Measurements from ENCODE around the gene TMEM91.
"Not testable (repeated sequence)": the region's sequence is repeated elsewhere in the genome, so short reads cannot be mapped to it uniquely, and the experiment has no call there.

TMEM91 gene

DNA sequence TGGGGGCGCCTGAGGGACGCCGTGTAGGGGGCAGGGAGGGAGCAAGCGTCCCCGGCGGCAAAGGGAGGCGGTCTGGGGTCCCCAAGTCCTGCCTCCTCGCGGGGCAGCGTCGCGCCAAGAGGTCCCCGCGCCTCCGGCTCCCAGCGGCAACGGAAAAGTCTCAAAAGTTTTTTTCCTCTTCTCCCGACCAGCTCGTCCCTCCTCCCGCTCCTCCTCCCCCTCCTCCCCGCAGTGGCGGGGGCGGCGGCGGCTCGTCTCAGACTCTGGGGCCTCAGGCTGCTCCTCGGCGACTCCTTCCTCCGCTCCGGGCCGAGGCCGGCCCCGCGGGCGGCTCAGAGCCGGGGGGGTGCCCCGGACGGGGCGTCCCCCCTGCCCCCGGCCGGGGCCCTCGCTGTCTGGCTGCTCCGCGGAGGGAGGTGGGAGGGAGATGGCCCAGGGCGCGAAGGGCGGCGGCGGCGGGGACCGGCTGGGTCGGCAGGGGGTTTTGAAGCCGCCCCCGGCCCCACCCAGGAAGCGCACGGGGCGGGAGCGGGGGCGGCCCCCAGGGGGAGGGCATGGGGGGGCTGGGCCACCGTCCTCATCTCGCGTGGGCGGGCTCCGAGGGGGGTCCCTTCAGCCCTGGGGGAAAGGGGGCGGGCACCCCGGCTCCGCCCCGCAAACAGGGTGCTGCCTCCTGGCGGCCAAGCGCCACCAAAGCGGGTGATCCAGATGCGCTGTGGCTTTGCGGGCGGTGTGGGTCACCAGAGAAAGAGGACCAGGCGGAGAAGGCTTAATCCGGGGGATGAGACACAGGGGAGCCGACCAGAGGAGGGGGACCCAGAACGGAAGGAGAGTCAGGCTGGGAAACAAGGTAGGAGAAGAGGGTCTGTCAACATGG, 22.6 kb upstream of the TMEM91 start, which contains the start of gene TGFB1:
TSS of gene TGFB1 (minus strand) at position 457 of the 877 bp plus-strand sequence. CDS start 878 bp downstream, outside the sequence.
- DNase-seq (ENCODE audit: low read depth) = peak; percentile 72

- no peak for DNase-seq (ENCODE audit: low read depth)
These were observed 21.9 kb upstream of the TMEM91 start for GRCh38 chr19:41354343-41354953.

DNA sequence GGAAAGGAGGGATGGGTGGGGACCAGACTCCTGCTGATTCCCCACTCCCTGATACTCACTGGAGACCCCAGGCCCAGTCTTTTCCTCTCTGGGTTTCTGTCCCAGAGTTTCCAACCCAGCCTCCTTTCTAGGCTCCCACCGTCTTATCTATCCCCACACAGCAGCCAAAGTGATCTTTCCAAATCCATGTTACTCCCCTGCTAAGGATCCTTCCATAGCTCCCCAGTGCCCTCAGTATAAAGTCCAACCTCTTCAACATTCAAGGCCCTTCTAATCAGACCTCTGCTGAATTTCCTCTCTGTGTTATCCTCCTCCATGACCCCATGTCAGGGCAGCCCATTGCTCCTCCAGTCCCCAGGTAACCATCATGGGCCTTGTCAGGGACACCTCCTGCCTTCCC, 21.3 kb upstream of the TMEM91 start:
- no peak for DNase-seq (ENCODE audit: low read depth)

- DNase-seq (ENCODE audit: low read depth) = no peak
These were observed 20.5 kb upstream of the TMEM91 start for GRCh38 chr19:41355802-41356201.

GRCh38 chr19:41356984-41357739, 19.2 kb upstream of the TMEM91 start:
- no peak for DNase-seq (ENCODE audit: low read depth)

DNA sequence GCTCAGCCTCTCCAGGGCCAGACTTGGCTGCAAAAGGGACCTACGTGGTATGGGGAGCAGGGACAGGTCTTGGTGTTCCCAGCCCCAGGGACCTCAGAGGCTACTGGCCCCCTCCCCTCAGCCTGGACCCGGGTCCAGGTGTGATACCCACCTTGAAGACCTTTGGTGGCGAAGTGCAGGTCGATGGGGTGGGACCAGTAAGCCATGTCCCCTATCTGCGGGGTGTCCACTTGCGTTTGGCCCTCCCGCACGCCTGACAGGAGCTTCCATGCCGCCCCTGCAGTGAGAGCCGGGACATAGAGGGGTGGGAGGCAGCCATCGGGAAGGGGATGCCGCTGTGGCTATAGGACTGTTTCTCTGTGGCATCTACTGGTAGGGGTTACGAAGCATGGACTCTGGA, 18.6 kb upstream of the TMEM91 start:
- no peak for DNase-seq (ENCODE audit: low read depth)

DNA sequence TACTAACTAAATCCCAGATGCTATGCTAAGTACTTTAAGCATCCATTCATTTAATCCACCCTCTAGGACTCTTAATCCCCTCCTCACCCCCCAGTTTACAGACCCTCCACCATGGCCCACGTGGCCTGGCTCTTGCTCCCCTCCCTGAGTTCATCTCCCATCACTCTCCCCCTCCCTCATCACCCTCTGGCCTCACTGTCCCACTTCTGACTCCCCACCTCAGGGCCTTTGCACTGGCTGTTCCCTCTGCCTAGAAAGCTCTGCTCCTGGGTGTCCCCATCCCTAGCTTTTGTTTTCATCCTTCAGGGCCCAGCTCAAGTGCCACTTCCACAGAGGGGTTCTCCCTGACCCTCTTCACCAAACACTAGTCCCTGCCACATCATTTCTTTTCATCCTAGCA, 16.6 kb upstream of the TMEM91 start:
- no peak for DNase-seq (ENCODE audit: low read depth)

GRCh38 chr19:41362143-41362847, 14.0 kb upstream of the TMEM91 start:
- DNase-seq (ENCODE audit: low read depth) = no peak

GRCh38 chr19:41363371-41363752, 13.0 kb upstream of the TMEM91 start:
- no peak for DNase-seq (ENCODE audit: low read depth)

DNA sequence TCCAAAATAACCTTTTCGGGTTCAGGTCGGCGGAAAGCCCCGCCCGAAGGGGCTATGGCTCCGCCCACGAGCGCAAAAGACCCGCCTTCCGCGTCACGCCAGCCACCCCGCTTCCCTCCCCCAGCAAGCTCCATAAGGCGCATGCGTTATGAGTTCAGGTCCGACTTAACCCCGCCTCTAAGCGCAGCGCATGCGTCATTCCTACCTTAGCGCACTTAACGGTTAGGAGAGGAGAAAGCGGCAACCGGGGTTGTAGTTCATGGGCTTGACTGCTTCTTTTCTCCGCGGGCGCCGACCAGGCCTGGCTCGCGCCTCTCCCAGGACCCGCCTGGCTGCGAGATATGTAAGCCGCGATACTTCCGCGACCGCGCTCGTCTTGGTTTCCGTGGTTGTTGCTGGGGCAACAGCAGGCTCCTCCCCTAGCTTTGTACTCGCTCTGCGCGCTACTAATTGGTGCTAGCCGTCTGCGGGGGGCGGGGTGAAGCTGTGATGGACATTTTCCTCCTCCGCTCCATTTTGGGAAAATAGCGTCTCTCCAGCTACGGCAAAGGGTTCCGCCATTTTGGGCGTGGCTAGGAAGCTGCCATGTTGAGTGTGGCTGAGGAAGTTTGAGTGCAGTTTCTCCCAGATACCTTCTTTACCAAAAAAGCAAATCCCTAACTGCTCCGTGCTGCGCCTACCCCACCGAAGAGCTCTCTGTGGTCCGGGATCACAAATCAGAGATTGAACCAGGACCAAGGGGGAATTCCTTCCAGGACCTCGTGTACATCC, 12.4 kb upstream of the TMEM91 start, which contains the start of gene B9D2:
TSS of gene B9D2 (minus strand) at position 397 of the 771 bp plus-strand sequence. CDS start 630 bp downstream, outside the sequence.
- DNase-seq (ENCODE audit: low read depth) = peak; percentile 87

GRCh38 chr19:41364524-41365391, 11.6 kb upstream of the TMEM91 start:
- DNase-seq (ENCODE audit: low read depth) = no peak

GRCh38 chr19:41366089-41366488, 10.2 kb upstream of the TMEM91 start:
- no peak for DNase-seq (ENCODE audit: low read depth)

DNA sequence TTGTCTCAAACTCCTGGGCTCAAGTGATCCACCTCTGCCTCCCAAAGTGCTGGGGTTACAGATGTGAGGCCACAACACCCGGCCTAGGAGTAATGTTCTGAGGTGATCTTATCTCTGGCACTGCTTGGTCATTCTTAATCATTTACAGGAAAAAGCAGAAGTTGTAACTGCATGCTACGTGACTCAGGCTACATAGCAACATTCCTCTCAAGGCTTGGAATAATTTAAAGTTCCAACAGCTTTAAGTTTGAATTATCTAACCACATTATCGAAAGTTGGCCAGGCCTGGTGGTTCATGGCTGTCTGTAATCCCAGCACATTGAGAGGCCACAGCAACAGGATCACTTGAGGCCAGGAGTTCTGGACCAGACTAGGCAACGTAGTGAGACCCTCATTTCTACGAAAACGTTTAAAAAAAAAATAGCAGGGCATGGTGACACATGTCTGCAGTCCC, 8.5 kb upstream of the TMEM91 start:
- no peak for DNase-seq (ENCODE audit: low read depth)

DNA sequence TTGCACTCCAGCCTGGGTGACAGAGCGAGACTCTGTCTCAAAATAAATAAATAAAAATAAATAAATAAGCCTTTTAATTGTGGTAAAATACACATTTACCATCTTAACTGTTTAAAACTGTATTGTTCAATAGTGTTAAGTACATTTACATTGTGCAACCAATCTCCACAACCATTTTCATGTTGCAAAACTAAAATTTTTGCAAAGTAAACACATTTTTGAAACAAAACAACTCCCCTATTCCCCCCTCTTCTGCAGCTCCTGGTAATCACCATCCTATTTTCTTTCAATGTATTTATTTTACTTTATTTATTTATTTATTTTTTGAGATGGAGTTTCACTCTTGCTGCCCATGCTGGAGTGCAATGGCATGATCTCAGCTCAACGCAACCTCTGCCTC, 6.6 kb upstream of the TMEM91 start:
- no peak for DNase-seq (ENCODE audit: low read depth)

DNA sequence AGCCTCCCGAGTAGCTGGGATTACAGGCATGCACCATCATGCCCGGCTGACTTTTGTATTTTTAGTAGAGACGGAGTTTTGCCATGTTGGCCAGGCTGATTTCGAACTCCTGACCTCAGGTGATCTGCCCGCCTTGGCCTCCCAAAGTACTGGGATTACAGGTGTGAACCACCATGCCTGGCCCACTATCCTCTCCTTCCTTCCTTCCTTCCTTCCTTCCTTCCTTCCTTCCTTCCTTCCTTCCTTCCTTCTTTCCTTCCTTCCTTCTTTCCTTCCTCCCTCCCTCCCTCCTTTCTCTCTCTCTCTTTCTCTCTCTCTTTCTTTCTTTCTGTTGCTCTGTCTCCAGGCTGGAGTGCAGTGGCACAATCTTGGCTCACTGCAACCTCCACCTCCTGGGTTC, 5.2 kb upstream of the TMEM91 start:
- not testable (repeated sequence) for DNase-seq (ENCODE audit: low read depth)

DNA sequence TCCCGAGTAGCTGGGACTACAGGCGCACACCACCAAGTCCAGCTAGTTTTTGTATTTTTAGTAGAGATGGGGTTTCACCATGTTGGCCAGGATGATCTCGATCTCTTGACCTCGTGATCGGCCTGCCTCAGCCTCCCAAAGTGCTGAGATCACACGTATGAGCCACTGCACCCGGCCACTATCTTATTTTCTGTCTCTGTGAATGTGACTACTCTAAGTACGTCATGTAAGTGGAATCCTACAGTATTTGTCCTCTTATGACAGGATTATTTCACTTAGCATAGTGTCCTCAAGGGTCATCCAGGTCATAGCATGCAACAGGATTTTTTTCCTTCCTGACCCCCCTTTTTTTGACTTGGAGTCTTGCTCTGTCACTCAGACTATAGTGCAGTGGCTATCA, 4.8 kb upstream of the TMEM91 start:
- DNase-seq (ENCODE audit: low read depth) = no peak

- no peak for DNase-seq (ENCODE audit: low read depth)
These were observed 3.8 kb upstream of the TMEM91 start for GRCh38 chr19:41372501-41372900.

GRCh38 chr19:41373993-41374392, 2.3 kb upstream of the TMEM91 start:
- no peak for DNase-seq (ENCODE audit: low read depth)

- DNase-seq (ENCODE audit: low read depth) = no peak
These were observed 649 bp downstream of the TMEM91 start for GRCh38 chr19:41376998-41377365.

All from stimulated activated CD8-positive, alpha-beta memory T cell treated with anti-CD3 and anti-CD28 coated beads, Interleukin-15, amount 100 ng/mL, for 24 hours (primary cell).